Measurements from ENCODE around the gene ZNHIT6.

- TF ChIP-seq CTCF (IDR thresholded peaks at IDR 0.05) (no peak), EZH2 (IDR thresholded peaks at IDR 0.05; ENCODE audit: borderline replicate concordance, insufficient read depth, low read depth, low read length, poor library complexity, severe bottlenecking) (no peak)
These were observed 103.8 kb downstream of the ZNHIT6 start for GRCh38 chr1:85604298-85604997.

Measured in B cell (primary cell).